Astrocyte (in vitro differentiated cells and primary cell): Measurements from ENCODE around the gene RPL10. TPM values are rescaled to one million over a fixed set of nuclear protein-coding genes. Genes with fewer than 3 reads are reported as not detected.

ENCODE experiments used
- DNase-seq: peaks from one replicate; pipeline ENCODE4 v3.0.0-alpha.2; 2010; ENCODE audit warnings: low read depth
- FAIRE-seq: peaks from 2 replicates; lab custom pipeline; 2011; peaks lifted over from hg19 to GRCh38; lab: Jason Lieb, UNC
- H2AFZ ChIP-seq: 2 replicates; pipeline ENCODE4 v1.6.0; 2012; ENCODE audit warnings: low read depth, low read length, inconsistent platforms
- H3K27ac ChIP-seq: 2 replicates; pipeline ENCODE4 v1.5.1; 2011; ENCODE audit warnings: low read depth, low read length, inconsistent platforms
- H3K27me3 ChIP-seq: 2 replicates; pipeline ENCODE4 v1.6.0; 2011; ENCODE audit warnings: low read length, inconsistent platforms; ENCODE audit not compliant: insufficient read depth
- H3K36me3 ChIP-seq: 2 replicates; pipeline ENCODE4 v1.5.1; 2011; ENCODE audit warnings: low read length, inconsistent platforms; ENCODE audit not compliant: insufficient read depth
- H3K4me1 ChIP-seq: 2 replicates; pipeline ENCODE4 v1.5.1; 2011; ENCODE audit warnings: low read length, inconsistent platforms; ENCODE audit not compliant: insufficient read depth
- H3K4me2 ChIP-seq: 2 replicates; pipeline ENCODE4 v1.6.0; 2012; ENCODE audit warnings: low read length, inconsistent platforms
- H3K4me3 ChIP-seq: 2 replicates; pipeline ENCODE4 v1.5.1; 2011; ENCODE audit warnings: low read depth, mild to moderate bottlenecking, low read length, inconsistent platforms; ENCODE audit not compliant: insufficient read depth
- H3K79me2 ChIP-seq: 2 replicates; pipeline ENCODE4 v1.6.0; 2012; ENCODE audit warnings: mild to moderate bottlenecking, low read length, inconsistent platforms; ENCODE audit not compliant: insufficient read depth
- H3K9ac ChIP-seq: 2 replicates; pipeline ENCODE4 v1.6.0; 2012; ENCODE audit warnings: mild to moderate bottlenecking, low read length, inconsistent platforms
- H3K9me3 ChIP-seq: 2 replicates; pipeline ENCODE4 v1.5.1; 2012; ENCODE audit warnings: low read depth, mild to moderate bottlenecking, low read length, inconsistent platforms; ENCODE audit not compliant: insufficient read depth
- H4K20me1 ChIP-seq: 2 replicates; pipeline ENCODE4 v1.6.0; 2012; ENCODE audit warnings: low read length, inconsistent platforms; ENCODE audit not compliant: insufficient read depth
- H3K27ac Mint-ChIP-seq: one replicate; pipeline ENCODE4 v1.8.0; 2021; ENCODE audit warnings: mild to moderate bottlenecking, mixed read lengths; ENCODE audit not compliant: unreplicated experiment
- H3K27me3 Mint-ChIP-seq: one replicate; pipeline ENCODE4 v1.8.0; 2021; ENCODE audit warnings: low read depth, mixed read lengths; ENCODE audit not compliant: unreplicated experiment
- H3K36me3 Mint-ChIP-seq: one replicate; pipeline ENCODE4 v1.8.0; 2021; ENCODE audit warnings: low read depth, mixed read lengths; ENCODE audit not compliant: unreplicated experiment
- H3K4me1 Mint-ChIP-seq: one replicate; pipeline ENCODE4 v1.8.0; 2021; ENCODE audit warnings: low read depth, mixed read lengths; ENCODE audit not compliant: unreplicated experiment
- H3K4me3 Mint-ChIP-seq: one replicate; pipeline ENCODE4 v1.8.0; 2021; ENCODE audit warnings: mild to moderate bottlenecking, moderate library complexity, mixed read lengths; ENCODE audit not compliant: unreplicated experiment
- H3K9me3 Mint-ChIP-seq: one replicate; pipeline ENCODE4 v1.8.0; 2021; ENCODE audit warnings: mild to moderate bottlenecking, mixed read lengths; ENCODE audit not compliant: unreplicated experiment
- CTCF ChIP-seq: IDR thresholded peaks from 2 replicates; pipeline ENCODE4 v1.5.1; 2011; ENCODE audit warnings: low read depth, mild to moderate bottlenecking, inconsistent platforms, low read length, moderate library complexity; ENCODE audit not compliant: insufficient read depth
- EZH2 ChIP-seq: IDR thresholded peaks from 2 replicates; pipeline ENCODE4 v1.6.1; 2012; ENCODE audit warnings: mild to moderate bottlenecking, low read length, inconsistent platforms; ENCODE audit not compliant: insufficient read depth
- total RNA-seq: library from RNA; stranded (reverse); gene quantifications from 2 replicates; pipeline ENCODE4 v1.2.1, GENCODE V29; 2021

Gene RPL10
- total RNA-seq, 1 donor from 2014 or later, result 1,967 TPM

GRCh38 chrX:154349979-154350378 is 48.2 kb upstream of the RPL10 start:
- Histone ChIP-seq H3K36me3 (peaks cover 22% of the 10 kb centered on the region), H3K4me2 (no peak overlapping the region), H3K27me3 (no peaks in the 10 kb centered on the region), H3K9ac (no peak overlapping the region), H3K4me1 (no peaks in the 10 kb centered on the region), H3K27ac (no peak overlapping the region), H4K20me1 (peaks cover 75% of the 10 kb centered on the region), H3K4me3 (no peak overlapping the region), H2AFZ (no peak overlapping the region), H3K79me2 (peaks cover 9% of the 10 kb centered on the region), H3K9me3 (no peaks in the 10 kb centered on the region)
- Mint-ChIP-seq H3K9me3 (no peaks in the 10 kb centered on the region), H3K36me3 (peaks cover 3% of the 10 kb centered on the region), H3K27ac (peak overlapping the region; percentile 58), H3K4me1 (peaks cover 4% of the 10 kb centered on the region), H3K4me3 (no peak overlapping the region), H3K27me3 (no peaks in the 10 kb centered on the region)
- DNase-seq, result no peak
- no peak for TF ChIP-seq CTCF
- no peak for TF ChIP-seq EZH2
- FAIRE-seq, result no peak

- no peak for TF ChIP-seq CTCF
- no peak for TF ChIP-seq EZH2
- no peaks in the 10 kb centered on the region for H3K4me1 ChIP-seq
- H3K79me2 ChIP-seq, result peaks cover 14% of the 10 kb centered on the region
- H3K27me3 Mint-ChIP-seq, result no peaks in the 10 kb centered on the region
- no peak overlapping the region for H3K4me2 ChIP-seq
- peaks cover 81% of the 10 kb centered on the region for H4K20me1 ChIP-seq
- H3K9ac ChIP-seq, result no peak overlapping the region
- H3K36me3 Mint-ChIP-seq, result peaks cover 3% of the 10 kb centered on the region
- DNase-seq, result no peak
- H3K9me3 Mint-ChIP-seq, result no peaks in the 10 kb centered on the region
- no peak overlapping the region for H2AFZ ChIP-seq
- peaks cover 4% of the 10 kb centered on the region for H3K4me1 Mint-ChIP-seq
- no peaks in the 10 kb centered on the region for H3K9me3 ChIP-seq
- peaks cover 25% of the 10 kb centered on the region for H3K36me3 ChIP-seq
- H3K4me3 ChIP-seq, result no peak overlapping the region
- no peak overlapping the region for H3K4me3 Mint-ChIP-seq
- H3K27me3 ChIP-seq, result no peaks in the 10 kb centered on the region
- H3K27ac Mint-ChIP-seq, result peak overlapping the region; percentile 47
- no peak overlapping the region for H3K27ac ChIP-seq
- no peak for FAIRE-seq
Observed at GRCh38 chrX:154350429-154351182, 47.6 kb upstream of the RPL10 start.
